ENCODE measurements around the gene SPTBN1. TPM values are rescaled to one million over a fixed set of nuclear protein-coding genes. Genes with fewer than 3 reads are reported as not detected.

SPTBN1 gene
- total RNA-seq, 4 donors from 2014 or later = 65.0 to 217 (median 85.3) TPM

- 14% methylated on average over 4 of the region's 18 CpGs; no CpG with 5 or more reads in 1 of the 2 donors for WGBS, 2 donors
Measured at GRCh38 chr2:54709336-54709809, 253.2 kb downstream of the SPTBN1 start.

DNA sequence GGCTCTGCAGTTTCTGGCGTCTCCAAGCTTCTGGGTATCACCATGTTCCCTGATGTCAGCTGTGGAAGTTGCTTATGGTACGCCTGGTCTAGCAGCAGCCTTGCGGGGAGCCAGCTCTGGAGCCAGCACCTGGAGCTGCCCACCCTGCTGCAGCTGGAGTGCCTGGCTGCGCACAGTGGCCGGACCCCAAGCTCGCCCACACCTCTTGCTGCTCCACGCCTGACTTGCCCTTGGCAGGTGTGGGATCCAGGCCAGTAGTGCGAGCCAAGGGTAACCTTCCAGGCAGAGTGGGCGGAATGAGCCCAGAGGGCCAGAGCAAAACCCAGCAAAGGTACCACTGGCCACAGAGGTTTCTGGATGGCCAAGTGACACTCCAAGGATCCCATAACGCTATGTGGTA is 254.1 kb downstream of the SPTBN1 start:
- Histone ChIP-seq H3K27me3 (peaks cover 0 to 13% (median 0%) of the 10 kb centered on the region in 4 donors), H3K36me3 (no peaks in the 10 kb centered on the region), H3K27ac (no peak overlapping the region), H3K4me1 (peaks cover 6 to 17% (median 6%) of the 10 kb centered on the region in 3 donors), H3K4me3 (no peak overlapping the region), H3K9me3 (no peaks in the 10 kb centered on the region)
- DNase-seq = no peak
- TF ChIP-seq POLR2A (IDR thresholded peaks at IDR 0.05) (no peak), CTCF (IDR thresholded peaks at IDR 0.05) (no peak)
- WGBS, 2 donors = 78 to 90% methylated on average over 4 to 9 of the region's 10 CpGs
- intact Hi-C loops (cut with DNase I) = no loop called here

More at GRCh38 chr2:54709336-54709809, 253.2 kb downstream of the SPTBN1 start:
- TF ChIP-seq CTCF (IDR thresholded peaks at IDR 0.05) (no peak), POLR2A (IDR thresholded peaks at IDR 0.05) (peak in 1 of 4 donors; percentile 23)
- Histone ChIP-seq H3K4me3 (peak overlapping the region; percentile 33 to 61 (median 48)), H3K9me3 (no peaks in the 10 kb centered on the region), H3K36me3 (no peaks in the 10 kb centered on the region), H3K27me3 (peaks cover 0 to 13% (median 0%) of the 10 kb centered on the region in 4 donors), H3K27ac (peak overlapping the region; percentile 1 to 65 (median 55)), H3K4me1 (peaks cover 6 to 17% (median 6%) of the 10 kb centered on the region in 3 donors)
- intact Hi-C loops (cut with DNase I) = loop anchor here (10.0 kb wide), 2 partner anchors 55 to 185 kb away; no protein-coding TSS in a partner anchor
- no peak for DNase-seq

DNA sequence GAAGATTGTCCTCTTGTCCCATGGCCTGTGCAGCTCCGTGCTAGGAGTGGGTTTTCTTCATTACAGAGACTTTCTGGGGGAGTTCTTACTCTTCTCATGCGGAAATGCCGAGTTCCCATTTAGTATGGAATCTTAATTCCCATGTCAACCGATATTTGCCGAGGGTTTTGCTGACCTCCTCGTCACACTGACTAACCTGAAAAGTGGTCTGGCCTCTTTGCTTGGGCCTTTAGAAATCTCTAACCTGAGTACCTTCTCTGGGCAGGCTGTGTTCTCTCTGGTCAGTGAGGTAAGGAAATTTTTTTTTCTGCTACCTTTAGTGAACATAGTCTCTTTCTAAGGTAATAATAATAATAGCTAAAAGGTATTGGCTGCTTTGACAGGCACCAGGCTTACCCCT is 256.4 kb downstream of the SPTBN1 start:
- 93 to 99% methylated on average over 4 to 6 of the region's 6 CpGs for WGBS, 2 donors
- H3K27ac ChIP-seq = no peak overlapping the region
- TF ChIP-seq CTCF (IDR thresholded peaks at IDR 0.05) (no peak), POLR2A (IDR thresholded peaks at IDR 0.05) (no peak)
- no peaks in the 10 kb centered on the region for H3K36me3 ChIP-seq
- H3K4me1 ChIP-seq = peaks cover 6 to 17% (median 6%) of the 10 kb centered on the region in 3 donors
- H3K4me3 ChIP-seq = no peak overlapping the region
- peaks cover 0 to 13% (median 0%) of the 10 kb centered on the region in 4 donors for H3K27me3 ChIP-seq
- DNase-seq = no peak
- intact Hi-C loops (cut with DNase I) = no loop called here
- no peaks in the 10 kb centered on the region for H3K9me3 ChIP-seq

DNA sequence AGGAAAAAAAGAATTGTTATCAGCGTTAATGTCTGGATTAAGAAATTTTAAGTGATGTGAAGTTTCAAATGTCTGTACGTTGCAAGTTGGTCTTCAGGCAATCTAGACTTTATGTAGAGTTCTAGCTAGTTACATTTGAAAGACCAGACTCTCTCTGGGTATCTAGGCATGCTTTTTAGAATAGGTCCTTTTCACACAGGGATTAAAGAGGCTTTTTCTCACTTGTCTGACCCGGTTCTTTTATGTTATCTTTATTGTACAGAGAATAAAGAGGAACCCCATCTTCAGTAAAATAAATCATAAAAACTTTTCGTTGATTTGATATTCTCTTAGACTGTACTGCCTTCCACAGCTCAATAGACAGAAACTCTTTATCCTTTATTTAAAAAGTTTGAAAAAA is 258.9 kb downstream of the SPTBN1 start:
- Histone ChIP-seq H3K27ac (no peak overlapping the region), H3K27me3 (no peaks in the 10 kb centered on the region), H3K9me3 (no peaks in the 10 kb centered on the region), H3K36me3 (no peaks in the 10 kb centered on the region), H3K4me1 (no peaks in the 10 kb centered on the region), H3K4me3 (no peak overlapping the region)
- no peak for DNase-seq
- TF ChIP-seq CTCF (IDR thresholded peaks at IDR 0.05) = no peak
- TF ChIP-seq POLR2A (IDR thresholded peaks at IDR 0.05) = no peak
- intact Hi-C loops (cut with DNase I) = no loop called here
- WGBS, 2 donors = 46 to 61% methylated on average over 4 of the region's 4 CpGs

- TF ChIP-seq POLR2A (IDR thresholded peaks at IDR 0.05) = no peak
- TF ChIP-seq CTCF (IDR thresholded peaks at IDR 0.05) = no peak
- H3K36me3 ChIP-seq = no peaks in the 10 kb centered on the region
Measured at GRCh38 chr2:54716375-54716774, 260.2 kb downstream of the SPTBN1 start.

More at GRCh38 chr2:54716375-54716774, 260.2 kb downstream of the SPTBN1 start:
- no peak overlapping the region for H3K27ac ChIP-seq
- H3K9me3 ChIP-seq = no peaks in the 10 kb centered on the region
- H3K4me1 ChIP-seq = no peaks in the 10 kb centered on the region
- no peak for DNase-seq
- no peak overlapping the region for H3K4me3 ChIP-seq
- H3K27me3 ChIP-seq = no peaks in the 10 kb centered on the region
- intact Hi-C loops (cut with DNase I) = no loop called here
